Stimulated activated naive CD8-positive, alpha-beta T cell treated with anti-CD3 and anti-CD28 coated beads, Interleukin-15, Interleukin-2, amounts not matched to agents 100 ng/mL and 50 ng/mL, for 24 hours (primary cell): ENCODE data around the gene PAX2.

Experiments
- H3K27ac Mint-ChIP-seq: one replicate; pipeline ENCODE4 v1.8.0; 2021; ENCODE audit warnings: mild to moderate bottlenecking, mixed read lengths
- H3K27me3 Mint-ChIP-seq: one replicate; pipeline ENCODE4 v1.8.0; 2021; ENCODE audit warnings: mixed read lengths
- H3K36me3 Mint-ChIP-seq: one replicate; pipeline ENCODE4 v1.8.0; 2021; ENCODE audit warnings: low read depth, mixed read lengths
- H3K4me1 Mint-ChIP-seq: one replicate; pipeline ENCODE4 v1.8.0; 2021; ENCODE audit warnings: low read depth, mixed read lengths
- H3K4me3 Mint-ChIP-seq: one replicate; pipeline ENCODE4 v1.8.0; 2021; ENCODE audit warnings: mild to moderate bottlenecking, mixed read lengths
- H3K9me3 Mint-ChIP-seq: one replicate; pipeline ENCODE4 v1.8.0; 2021; ENCODE audit warnings: mixed read lengths

Gene PAX2

DNA sequence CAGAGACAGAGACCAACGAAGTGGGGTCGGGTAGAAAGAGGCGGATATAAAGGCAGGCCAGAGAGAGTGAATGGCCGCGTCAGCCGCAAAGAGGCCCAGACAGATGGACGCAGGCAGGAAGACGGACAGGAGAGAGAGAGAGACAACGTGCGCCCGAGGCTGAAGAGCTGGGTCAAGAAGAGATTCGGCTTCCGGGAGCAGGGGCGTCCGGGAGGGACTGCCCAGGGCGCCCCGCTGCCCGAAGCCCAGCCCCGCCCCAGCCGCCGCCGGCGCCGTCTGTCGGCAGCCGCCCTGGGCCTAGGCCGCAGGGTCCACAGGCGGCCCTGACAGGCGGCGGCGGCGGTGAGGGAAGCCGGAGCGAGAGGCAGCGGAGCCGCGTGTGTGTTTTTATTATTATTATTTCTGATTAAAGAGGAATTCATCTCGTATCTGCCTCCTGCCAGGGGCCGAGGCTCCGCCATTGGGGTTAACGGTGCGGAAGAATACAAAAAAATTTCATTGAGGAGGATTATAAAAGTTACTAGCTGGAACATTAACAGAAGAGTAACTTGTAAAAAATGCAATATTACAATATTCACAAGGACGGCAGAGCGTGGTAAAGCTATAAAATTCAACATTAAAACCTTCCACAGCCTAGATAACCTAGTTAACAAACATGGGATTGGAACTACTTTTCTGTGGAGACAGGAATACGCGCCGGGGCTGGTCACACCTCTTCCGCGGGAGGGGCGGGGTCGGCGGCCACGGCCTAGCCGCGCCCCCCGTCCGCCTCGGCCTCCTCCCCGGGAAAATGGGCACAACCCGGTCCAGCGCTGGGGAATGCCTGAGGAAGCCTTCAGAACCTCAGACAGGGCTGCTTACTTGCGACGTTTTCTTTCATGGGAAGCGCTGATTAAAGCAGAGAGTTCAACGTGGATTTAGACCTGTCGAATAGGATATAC, 29.7 kb upstream of the PAX2 start:
- no peak overlapping the region for H3K27ac Mint-ChIP-seq

DNA sequence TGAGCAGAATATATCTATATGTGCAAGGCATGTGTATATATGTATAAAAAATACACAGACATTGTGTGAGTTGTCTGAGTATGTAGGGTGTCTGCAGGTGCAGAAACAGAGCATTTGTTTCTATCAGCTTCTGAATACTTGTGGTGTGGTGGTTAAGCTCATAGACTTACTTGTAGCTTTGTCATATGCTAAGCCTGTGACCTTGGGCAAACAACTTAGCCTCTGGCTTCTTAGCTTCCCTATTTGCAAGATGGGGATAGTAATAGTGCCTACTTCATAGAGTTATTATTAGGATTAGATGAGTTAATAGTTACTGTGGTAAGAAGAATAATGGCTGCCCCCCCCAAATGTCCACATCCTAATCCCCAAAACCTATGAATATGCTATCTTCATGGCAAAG, 28.2 kb upstream of the PAX2 start:
- no peak overlapping the region for H3K27ac Mint-ChIP-seq
- no peak overlapping the region for H3K4me3 Mint-ChIP-seq
- H3K4me1 Mint-ChIP-seq: peaks cover 9% of the 10 kb centered on the region
- peaks cover 91% of the 10 kb centered on the region for H3K27me3 Mint-ChIP-seq
- no peaks in the 10 kb centered on the region for H3K36me3 Mint-ChIP-seq
- H3K9me3 Mint-ChIP-seq: no peaks in the 10 kb centered on the region

More for the DNA sequence above, 29.7 kb upstream of the PAX2 start:
- H3K4me1 Mint-ChIP-seq: peaks cover 9% of the 10 kb centered on the region
- peaks cover 95% of the 10 kb centered on the region for H3K27me3 Mint-ChIP-seq
- H3K4me3 Mint-ChIP-seq: peak overlapping the region; percentile 41
- no peaks in the 10 kb centered on the region for H3K9me3 Mint-ChIP-seq
- no peaks in the 10 kb centered on the region for H3K36me3 Mint-ChIP-seq

DNA sequence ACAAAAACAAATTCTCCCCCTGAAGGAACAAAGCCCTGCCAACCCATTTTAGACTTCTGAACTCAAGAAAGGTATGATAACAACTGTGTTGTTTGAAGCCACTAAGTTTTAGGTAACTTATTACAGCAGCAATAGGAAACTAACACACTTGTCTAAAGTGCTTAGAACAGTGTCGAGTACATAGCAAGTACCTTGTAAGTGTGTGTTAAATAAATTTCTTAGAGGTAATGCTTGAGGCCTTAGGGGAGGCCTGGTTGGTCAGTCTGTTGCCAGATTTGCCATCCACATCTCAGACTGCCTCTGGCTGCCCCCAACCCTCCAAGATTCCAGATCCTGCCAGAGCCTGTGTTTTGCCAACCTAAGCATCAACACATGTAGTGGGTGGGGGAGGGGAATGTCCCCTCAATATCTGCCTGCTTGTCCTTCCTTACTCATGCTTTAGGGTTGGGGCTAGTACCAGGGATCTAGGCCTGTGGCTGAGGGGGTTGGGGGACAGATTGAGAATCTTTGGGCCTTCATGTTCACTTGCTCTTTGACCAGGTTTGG, 27.1 kb upstream of the PAX2 start:
- Mint-ChIP-seq H3K9me3 (no peaks in the 10 kb centered on the region), H3K4me1 (peaks cover 11% of the 10 kb centered on the region), H3K36me3 (no peaks in the 10 kb centered on the region), H3K27me3 (peaks cover 88% of the 10 kb centered on the region), H3K27ac (no peak overlapping the region), H3K4me3 (no peak overlapping the region)

DNA sequence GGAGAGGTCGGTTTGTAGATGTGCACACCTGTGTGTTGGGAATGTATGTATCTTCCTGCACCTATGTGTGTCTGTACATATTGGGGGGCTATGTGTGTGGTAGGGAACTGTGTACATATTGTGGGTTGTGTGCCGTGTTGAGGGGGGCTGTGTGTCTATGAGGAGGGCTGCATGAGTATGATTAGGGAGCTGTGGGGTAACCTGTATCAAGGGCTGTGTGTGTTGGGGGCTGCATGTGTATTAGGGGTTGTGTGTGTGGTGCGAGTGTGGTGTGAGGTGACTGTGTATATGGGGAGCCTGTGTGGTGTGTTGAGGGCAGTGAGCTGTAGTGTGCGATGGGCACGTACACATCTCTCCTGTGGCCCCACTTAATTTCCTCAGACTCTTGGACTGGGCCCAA, 22.2 kb upstream of the PAX2 start:
- Mint-ChIP-seq H3K27ac (no peak overlapping the region), H3K9me3 (no peaks in the 10 kb centered on the region), H3K36me3 (no peaks in the 10 kb centered on the region), H3K4me3 (no peak overlapping the region), H3K4me1 (peaks cover 7% of the 10 kb centered on the region), H3K27me3 (peaks cover 84% of the 10 kb centered on the region)

DNA sequence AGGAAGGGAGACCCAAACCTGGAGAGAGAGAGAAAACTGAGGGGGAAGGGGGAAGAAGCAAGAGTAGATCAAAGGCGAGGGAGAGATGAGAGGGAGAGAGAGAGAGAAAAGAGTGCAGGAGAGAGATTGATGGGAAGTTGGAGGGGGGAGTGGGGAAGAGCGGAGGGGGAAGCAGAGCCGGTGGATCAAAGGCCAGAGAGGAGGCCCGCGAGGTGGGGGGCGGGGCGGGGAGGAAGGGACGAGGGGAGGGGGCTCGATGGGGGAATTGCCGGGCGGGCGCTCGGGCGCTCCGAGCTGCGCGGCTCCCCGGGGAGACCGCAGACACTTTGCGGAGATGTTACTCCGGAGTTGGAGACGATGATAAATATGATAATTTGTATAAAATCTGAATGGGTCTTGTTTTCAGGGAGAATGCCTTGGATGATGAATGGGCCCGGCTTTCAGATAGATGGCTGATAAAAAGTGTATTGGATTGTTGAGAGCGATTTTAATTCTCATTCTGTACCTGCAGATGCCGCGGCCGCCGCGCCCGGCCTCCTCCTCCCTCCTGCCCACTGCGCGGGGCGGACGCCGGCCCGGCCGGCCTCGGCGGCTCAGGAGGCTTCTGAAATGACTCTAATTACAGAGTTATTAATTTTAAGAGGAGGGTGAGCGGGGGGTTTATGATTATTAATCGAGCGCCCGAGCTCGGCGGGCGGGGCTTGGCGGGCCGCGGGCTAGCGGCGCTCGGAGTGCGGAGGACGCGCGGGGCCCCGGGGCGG, 21.4 kb upstream of the PAX2 start:
- no peak overlapping the region for H3K27ac Mint-ChIP-seq
- H3K9me3 Mint-ChIP-seq: no peaks in the 10 kb centered on the region
- H3K4me3 Mint-ChIP-seq: no peak overlapping the region
- H3K36me3 Mint-ChIP-seq: no peaks in the 10 kb centered on the region
- H3K4me1 Mint-ChIP-seq: peaks cover 9% of the 10 kb centered on the region
- peaks cover 84% of the 10 kb centered on the region for H3K27me3 Mint-ChIP-seq

DNA sequence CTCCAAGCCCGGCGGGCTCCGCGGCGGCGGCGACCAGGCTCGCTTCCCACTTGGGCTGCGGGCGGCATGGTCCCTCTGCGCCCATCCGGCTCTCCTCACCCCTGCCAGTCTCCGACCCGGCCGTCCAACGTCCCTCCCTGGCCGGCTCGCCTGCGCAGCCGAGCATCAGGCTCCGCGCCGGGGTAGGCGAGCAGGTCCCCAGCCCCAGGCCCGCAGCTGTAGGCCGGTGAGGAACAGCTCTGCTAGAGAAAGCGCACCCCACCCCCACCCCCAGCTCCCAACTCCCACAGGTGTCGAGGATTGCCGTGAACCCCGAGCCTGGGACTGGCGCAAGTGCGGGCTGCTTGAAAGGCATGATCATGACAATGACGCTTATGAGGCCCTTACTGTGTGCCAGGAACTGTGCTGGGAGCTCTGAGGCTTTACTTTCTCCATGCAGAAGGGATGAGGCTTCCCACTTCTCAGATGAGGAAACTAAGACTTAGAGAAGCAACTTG, 20.8 kb upstream of the PAX2 start:
- Mint-ChIP-seq H3K4me3 (no peak overlapping the region), H3K4me1 (peaks cover 13% of the 10 kb centered on the region), H3K9me3 (no peaks in the 10 kb centered on the region), H3K27me3 (peaks cover 81% of the 10 kb centered on the region), H3K27ac (no peak overlapping the region), H3K36me3 (no peaks in the 10 kb centered on the region)

DNA sequence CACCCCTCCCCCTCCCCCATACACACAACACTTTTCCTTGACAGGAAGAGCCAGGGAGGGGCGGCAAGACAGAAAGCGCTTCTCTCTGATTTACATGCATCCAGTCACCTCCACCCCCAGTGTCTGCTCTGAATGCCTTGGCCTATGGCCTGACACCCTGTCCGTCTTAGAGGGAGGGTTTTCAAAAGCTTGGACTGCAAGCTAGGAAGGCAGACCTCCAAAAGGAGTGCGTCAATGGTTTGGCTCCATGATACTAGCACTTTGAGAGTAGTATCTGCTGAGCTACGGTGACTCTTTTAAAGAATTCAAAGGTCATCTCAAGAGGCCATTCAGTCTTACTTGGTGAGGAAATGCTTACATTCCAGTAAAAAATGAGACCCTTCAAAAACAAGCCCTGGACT, 20.3 kb upstream of the PAX2 start:
- Mint-ChIP-seq H3K27ac (no peak overlapping the region), H3K4me1 (peaks cover 18% of the 10 kb centered on the region), H3K9me3 (no peaks in the 10 kb centered on the region), H3K36me3 (no peaks in the 10 kb centered on the region), H3K27me3 (peaks cover 81% of the 10 kb centered on the region), H3K4me3 (no peak overlapping the region)

DNA sequence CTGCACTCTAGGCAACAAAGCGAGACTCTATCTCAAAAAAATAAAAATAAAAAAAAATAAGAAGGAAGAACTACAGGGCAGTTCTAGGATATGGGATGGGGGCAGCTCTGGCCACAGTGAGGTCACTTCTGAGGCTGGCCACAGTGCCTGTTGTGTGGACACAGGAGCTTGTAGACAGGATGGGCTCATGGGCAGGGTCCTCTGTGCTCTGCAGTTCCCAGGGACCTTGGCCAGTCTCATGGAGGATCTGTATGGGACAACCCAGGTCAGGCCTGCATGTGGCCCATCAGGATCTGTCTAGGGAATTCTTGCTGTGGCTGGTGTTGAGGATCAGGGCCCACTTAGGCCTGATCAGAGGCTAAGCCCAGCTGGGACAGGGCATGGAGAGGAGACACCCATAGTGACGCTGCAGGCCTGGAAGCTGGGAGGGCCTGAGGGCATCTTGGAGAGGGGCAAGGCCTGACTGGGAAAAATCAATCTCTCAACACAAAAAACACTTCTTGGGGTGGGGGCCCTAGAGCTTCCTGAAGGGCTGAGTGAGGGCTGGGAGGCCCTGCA, 19.4 kb upstream of the PAX2 start:
- no peak overlapping the region for H3K27ac Mint-ChIP-seq
- H3K4me1 Mint-ChIP-seq: peaks cover 26% of the 10 kb centered on the region
- no peak overlapping the region for H3K4me3 Mint-ChIP-seq
- H3K9me3 Mint-ChIP-seq: no peaks in the 10 kb centered on the region
- peaks cover 80% of the 10 kb centered on the region for H3K27me3 Mint-ChIP-seq
- H3K36me3 Mint-ChIP-seq: no peaks in the 10 kb centered on the region

DNA sequence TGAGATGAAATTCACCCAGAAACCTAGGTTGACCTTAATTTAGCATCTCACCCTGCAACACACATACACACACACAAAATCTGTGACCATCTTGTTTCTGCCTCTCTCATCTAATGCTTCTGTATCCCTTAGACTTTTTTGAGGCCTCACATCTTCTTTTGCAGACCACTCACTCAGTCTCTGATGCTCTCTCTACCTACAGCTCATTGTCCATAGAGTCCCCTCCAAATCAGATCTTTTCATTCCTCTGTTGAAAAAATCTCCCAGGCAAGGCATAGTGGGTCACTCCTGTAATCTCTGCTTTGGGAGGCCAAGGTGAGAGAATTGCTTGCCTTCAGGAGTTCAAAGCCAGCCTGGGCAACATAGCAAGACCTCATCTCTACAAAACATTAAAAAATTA, 17.6 kb upstream of the PAX2 start:
- no peak overlapping the region for H3K4me3 Mint-ChIP-seq
- H3K27ac Mint-ChIP-seq: no peak overlapping the region
- H3K4me1 Mint-ChIP-seq: peaks cover 35% of the 10 kb centered on the region
- no peaks in the 10 kb centered on the region for H3K9me3 Mint-ChIP-seq
- H3K36me3 Mint-ChIP-seq: no peaks in the 10 kb centered on the region
- H3K27me3 Mint-ChIP-seq: peaks cover 85% of the 10 kb centered on the region

DNA sequence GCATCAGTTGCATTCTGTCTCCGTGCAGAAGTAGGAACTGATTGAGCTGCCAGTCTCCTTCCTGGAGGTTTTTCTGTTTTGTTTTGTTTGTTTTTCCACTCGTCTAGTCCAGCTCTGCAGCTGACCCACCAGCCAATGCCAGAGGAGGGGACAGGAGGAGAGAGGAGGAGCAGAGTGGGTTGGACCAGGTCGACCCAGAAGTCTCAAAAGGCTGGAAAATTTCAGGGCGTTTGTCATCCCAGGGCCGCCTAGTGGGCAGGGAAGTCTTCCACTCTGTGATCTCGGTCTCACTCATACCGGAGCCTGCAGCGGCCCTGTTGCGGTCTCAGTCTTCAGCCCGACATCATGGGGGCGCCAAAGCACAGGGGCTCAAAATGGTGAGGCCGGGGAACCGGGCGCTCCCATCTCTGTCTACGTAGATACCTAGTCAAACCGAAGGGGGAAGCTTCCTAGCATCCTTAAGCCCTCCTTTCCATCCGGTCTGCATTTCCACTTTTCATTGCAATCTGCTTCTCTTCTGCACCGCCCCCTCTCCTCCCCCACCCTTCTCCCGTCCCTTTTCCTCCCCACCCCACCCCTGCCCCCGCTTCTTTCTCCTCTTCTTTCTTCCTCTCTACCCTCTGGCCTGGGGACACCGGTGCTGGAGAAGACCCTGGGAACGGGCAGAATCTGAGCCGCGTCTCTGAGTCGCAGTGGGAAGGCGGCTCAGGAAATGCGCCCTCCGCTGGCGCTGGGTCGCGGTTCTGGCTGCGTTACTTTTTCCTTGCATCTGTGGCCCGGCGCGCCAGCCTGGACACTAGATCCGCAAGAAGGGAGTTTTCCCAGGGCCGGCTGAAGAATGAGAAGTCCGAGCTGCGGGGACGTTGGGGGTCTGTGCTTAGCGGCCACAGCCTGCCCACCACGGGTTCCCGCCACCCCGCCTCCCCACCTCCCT, 16.2 kb upstream of the PAX2 start:
- Mint-ChIP-seq H3K4me1 (peaks cover 33% of the 10 kb centered on the region), H3K4me3 (no peak overlapping the region), H3K36me3 (no peaks in the 10 kb centered on the region), H3K27ac (no peak overlapping the region), H3K9me3 (no peaks in the 10 kb centered on the region), H3K27me3 (peaks cover 84% of the 10 kb centered on the region)

DNA sequence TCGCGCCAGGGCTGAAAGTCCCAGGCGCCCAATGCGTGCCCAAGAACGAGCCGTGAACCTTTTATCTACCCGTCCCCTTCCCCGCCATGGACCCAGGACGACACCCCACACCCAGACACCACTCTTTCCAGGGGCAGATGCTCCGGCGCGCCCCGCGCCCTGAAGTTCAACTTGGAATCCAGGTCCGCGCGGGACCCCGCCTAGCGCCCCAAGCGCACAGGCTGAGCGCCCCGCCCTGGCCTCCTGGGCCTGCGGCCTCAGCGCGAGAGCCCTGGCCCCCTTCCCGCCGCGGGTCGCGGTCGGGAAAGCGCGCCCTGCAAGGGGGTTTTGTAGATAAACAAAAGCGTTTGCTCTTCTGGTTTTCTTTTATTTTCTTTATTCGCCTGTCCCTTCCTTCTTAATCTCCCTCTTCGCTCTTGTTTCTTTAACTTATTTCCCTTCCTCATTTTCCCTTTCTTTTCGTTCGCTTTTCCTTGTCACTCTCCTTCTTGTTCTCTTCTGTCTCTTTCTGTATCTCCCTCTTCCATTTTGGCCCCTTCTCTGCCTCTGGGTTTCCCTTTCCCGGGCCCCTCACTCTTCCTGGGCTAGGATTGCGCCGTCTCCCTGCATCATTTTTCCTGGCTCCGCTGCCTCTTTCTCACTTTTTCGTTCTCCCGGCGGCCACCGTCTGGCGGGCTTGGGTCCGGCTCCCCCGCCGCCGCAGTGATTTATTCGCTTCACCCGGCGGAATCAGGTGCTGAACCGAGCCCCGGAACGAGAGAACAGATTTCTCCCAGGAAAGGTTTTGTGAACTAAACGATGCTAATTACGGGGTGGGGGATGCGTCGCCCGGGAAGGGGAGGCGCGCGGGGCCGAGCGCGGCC, 15.3 kb upstream of the PAX2 start:
- Mint-ChIP-seq H3K27me3 (peaks cover 91% of the 10 kb centered on the region), H3K27ac (peak overlapping the region; percentile 64), H3K9me3 (no peaks in the 10 kb centered on the region), H3K4me1 (peaks cover 42% of the 10 kb centered on the region), H3K4me3 (peak overlapping the region; percentile 69), H3K36me3 (no peaks in the 10 kb centered on the region)

DNA sequence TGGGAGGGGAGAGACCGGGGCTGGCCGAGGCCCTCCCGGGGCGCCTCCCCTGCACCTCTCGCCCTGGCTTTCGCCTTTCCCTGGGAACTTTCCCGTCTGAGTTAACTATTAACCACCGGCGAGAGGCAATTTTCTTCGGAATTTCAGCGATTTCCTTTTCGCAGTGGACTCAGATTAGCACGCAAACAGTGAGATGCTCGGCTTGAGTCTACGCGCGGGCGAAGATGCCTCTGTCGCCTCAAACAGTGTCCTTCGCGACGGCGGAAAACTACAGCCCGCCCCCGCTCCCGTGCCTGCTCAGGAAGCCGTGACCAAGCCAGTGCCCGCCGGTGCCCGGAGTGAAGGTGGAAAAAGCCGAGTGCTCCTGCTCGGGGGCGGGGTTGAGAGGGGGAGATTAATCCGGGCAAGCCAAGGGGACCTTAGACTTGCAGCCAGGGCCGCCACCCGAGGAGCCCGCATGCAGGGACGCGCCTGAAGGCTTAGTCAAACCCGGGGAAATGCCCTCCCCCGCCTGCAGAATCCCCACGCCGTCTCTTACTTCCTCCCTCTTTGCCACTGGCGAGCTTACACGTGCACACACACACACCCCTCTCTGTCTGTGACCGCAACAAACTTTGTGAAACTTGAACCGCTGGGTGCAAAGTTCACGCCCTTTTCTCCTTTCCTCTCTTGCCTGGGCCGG, 14.5 kb upstream of the PAX2 start:
- H3K4me3 Mint-ChIP-seq: peak overlapping the region; percentile 54
- no peak overlapping the region for H3K27ac Mint-ChIP-seq
- no peaks in the 10 kb centered on the region for H3K9me3 Mint-ChIP-seq
- peaks cover 44% of the 10 kb centered on the region for H3K4me1 Mint-ChIP-seq
- peaks cover 89% of the 10 kb centered on the region for H3K27me3 Mint-ChIP-seq
- no peaks in the 10 kb centered on the region for H3K36me3 Mint-ChIP-seq
